Lung microvascular endothelial cell (primary cell): ENCODE data around the gene RNF11. TPM values are rescaled to one million over a fixed set of nuclear protein-coding genes. Genes with fewer than 3 reads are reported as not detected.
"Not testable (repeated sequence)": the region's sequence is repeated elsewhere in the genome, so short reads cannot be mapped to it uniquely, and the experiment has no call there.

Experiments used
- DNase-seq, 2 donors: peaks; one replicate each; pipeline versions ENCODE4 v3.0.0 to v3.0.0-alpha.2; 2010; ENCODE audit warnings: low read depth in 2 of 2
- total RNA-seq: library from RNA; depleted of rRNA; stranded (reverse); fragments of >200 nt; gene quantifications from 2 replicates; pipeline ENCODE4 v1.2.1, GENCODE V29; 2014

RNF11 gene, protein sequence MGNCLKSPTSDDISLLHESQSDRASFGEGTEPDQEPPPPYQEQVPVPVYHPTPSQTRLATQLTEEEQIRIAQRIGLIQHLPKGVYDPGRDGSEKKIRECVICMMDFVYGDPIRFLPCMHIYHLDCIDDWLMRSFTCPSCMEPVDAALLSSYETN
- total RNA-seq = 83.5 and 134 TPM in 2 replicates

DNA sequence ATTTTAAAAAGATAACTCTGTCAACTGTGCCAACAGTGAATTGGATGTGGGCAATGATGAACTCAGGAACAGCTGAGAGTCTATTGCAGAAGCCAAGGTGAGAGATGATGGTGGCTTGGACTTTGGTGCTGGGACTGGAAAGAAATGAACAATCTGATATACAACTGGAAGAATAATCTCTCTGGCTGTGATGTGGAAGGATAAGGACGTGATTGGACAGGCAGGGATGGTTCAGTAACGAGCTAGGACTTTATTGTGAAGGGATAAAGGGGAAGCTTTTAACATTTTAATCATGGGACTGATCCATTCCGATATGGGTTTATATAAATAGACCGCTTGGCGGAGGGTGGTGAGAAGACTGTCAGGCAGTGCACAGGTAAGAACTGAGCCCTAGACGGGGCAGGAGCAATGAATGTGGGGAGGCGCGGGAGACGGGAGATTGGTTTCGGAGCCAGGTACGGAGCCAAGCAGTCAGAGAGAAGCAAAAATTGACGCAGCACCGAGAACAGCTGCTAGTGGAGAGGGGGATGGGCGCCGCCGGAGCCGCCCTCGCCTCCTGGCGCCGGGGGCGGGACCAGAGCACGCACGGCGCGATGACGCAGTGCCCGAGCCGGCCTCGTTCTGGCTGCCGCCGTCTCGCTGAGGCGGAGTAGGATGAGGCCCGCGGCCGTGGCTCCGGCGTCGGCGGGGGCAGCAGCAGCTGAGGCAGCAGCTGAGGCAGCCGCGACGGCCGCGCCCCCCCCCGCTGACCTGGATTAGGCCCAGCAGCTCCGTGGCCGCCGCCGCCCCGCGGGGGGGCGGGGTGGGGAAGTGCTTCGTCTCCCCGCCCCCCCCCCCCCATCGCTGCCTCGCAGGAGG lies at the start of gene RNF11:
Gene RNF11 (plus strand): TSS at position 601 of the 858 bp plus-strand sequence. CDS start 484 bp downstream, outside the sequence.
- peak; percentile 91 to 95 for DNase-seq

DNA sequence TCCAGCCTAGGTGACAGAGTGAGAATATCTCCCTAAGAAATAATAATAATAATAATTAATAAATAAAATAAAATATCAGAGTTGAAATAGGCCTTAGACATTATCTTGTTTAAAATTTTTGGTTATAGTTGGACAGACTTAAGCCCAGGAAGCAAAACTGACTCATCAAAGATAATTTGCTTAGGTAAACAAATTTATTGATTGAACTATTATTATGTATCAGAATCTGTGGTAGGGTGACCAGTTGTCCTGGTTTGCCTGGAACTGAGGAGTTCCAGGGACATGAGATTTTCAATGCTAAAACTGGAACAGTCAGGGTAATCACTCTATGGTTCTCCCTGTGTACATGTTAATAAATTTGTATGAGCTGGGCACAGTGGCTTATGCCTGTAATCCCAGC lies 47.8 kb upstream of the RNF11 start:
- DNase-seq = no peak

DNA sequence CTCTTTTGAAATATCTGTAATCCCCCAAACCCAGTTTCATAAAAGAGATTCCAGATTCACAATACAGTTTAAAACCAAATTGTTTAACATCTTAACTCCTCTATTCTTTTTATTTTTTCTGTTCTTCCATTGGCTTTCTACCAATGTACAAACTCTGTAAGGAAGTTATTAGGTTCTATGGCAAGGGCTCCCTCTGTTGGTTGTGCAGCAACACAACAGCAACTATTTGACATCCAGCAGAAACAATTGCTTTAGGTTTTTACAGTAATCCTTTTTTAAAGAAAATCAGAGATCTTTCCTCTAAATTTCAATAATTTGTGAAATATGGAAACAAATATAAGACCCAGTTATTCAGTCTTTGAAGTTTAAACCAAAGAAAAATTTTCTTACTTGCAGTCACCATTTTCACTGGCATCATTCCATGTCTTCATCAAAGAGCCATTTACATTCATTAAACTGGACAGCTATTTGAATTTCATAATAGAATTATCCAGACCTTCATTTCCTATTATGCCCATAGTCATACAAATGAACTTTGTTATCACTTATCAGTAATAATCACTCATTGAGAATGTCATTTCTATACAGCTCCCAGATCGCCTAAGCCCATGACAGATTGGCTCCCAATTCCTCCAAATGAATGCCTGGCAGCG lies 46.5 kb upstream of the RNF11 start:
- DNase-seq = peak; percentile 75 to 87

DNA sequence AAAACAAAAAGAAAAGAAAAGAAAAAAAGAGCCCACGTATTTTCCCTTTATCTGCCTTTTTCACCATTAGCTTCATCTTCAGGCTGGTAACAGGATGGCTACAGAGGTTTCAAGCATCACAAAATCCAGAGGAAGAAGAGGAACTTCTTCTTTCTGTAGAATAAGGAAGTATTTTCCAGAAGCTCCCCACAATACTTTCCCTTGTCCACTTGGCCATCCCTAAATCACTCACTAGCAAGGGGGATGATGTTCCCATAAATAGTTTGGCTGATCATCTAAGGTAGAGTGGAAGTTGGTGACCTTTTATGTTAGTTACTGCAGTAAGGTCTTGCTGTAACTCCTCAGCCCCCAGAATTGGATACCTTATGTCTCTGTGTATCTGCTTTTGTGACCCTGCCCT lies 45.1 kb upstream of the RNF11 start:
- DNase-seq = no peak

DNA sequence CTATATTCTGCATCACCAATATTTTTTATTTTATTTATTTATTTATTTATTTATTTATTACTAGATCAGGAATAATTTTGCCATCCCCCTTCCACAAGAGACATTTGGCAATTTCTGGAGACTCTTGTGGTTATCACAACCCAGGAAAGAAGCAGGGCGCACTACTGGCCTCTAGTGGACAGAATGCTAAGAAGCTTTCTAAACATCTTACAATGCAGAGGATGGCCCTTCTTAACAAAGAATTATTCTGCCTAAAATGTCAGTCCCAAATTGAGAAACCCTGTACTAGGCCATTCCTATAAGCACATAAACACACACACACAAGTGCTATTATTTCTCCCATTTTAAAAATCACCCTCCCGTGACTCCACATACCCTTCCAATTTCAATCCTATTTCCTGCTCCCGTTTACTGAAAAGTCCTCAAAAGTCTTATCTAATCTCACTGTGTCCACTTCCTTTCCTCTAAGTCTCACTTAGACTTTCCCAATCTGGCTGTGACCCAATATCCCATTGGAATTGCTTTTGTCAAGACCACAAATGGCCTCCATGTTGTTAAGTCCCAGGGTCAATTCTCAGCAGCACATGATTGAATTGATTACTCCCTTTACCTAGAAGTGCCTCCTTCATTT lies 43.7 kb upstream of the RNF11 start:
- peak; percentile 50 to 71 for DNase-seq

DNA sequence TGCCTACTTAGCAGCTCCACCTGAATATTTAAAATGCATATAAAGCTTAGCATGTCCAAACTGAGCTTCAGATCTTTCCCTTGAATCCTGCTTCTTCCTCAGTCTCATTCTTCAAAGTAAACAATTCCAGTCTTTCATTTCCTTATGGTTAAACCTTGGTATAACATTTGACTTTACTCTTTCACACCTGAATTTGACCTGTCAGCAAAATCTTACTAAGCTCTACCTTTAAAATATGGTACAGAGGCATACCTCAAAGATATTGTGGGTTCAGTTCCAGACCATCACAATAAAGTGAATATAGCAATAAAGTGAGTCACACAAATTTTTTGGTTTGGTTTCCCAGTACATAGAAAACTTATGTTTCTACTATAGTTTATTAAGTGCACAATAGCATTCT lies 42.5 kb upstream of the RNF11 start:
- no peak for DNase-seq

DNA sequence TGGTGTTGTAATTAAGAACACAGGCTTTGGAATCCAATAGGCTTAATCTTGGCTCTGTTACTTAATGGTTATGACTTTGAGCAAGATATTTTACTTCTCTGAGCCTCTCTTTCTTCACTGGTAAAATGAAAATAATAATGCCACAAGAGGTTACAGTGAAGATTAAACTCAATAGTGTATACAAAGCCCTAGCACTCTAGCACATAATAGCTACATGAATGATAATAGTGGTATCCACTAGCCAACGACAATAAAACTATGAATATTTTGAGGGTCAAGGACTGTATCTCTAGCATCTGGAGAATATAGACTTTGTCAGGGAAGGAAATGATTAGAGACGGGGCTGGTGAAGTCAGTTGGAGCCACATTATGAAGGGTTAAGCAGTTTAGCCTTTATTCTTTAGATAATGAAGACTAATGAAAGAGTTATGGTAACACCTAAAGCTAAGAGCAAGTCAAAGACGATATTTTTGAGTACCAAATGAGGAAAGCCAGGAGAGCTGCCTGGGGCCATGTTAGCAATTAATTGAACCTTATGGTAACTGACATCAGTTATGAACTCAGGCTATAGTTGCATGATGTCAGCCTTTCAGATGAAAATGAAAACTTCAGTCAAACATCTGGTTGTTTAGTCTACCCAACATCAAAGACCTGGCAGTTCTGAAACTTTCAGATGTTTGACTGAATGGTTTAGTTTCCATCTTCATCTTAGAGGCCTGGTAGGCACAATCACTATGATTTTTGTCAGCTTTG lies 32.8 kb upstream of the RNF11 start:
- no peak for DNase-seq

DNA sequence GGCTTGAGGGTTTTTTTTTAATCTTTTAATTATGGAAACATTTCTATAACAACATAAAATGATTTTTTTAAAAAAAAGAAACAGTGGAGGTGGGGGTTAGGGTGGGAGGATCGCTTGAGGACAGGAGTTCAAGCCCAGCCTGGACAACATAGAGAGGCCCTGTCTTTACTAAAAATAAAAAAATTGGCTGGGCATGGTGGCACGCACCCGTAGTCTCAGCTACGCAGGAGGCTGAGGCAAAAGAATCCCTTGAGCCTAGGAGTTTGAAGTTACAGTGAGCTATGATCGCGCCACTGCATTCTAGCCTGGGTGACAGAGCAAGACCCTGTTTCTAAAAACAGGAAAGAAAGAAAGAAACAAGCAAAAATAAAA lies 32.2 kb upstream of the RNF11 start:
- DNase-seq = no peak

DNA sequence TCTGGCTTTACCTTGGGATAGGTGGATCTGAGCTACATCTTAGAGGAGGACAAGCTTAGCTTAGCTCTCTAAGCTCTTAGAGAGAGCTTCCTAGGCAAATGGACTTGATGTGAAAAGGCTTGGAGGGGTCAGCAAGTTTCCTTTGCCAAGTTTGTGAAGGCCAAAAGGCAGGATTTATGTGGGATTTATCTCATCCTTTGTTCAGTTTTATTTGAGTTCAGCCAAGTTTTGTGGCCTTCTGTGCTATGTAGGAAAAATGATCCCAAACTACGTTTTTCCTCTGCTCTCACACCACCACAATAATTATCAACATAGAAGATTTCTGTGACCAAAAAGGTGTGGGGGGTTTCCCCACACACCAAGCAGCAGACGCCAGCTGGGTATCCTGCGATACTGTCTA lies 26.0 kb upstream of the RNF11 start:
- peak in 1 of 2 donors; percentile 93 for DNase-seq

DNA sequence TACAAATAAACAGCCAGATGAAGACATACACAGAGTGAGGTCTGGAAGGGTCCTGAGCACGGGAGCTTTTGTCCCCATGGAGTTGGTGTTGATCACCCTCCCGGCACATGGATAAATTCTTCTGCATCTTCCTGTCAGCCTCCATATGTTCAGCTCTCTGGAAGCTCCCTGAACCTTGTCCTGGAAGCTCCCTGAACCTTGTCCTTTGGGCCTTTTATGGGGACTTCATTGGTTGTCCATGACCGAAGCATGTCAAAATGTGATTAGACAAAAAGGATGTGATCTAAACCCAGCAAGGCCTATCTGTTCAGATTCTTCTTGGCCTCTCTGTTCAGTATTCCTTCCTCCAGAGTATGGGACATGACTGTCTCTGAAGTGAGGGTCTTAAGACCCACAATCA lies 25.4 kb upstream of the RNF11 start:
- DNase-seq = peak in 1 of 2 donors; percentile 17

DNA sequence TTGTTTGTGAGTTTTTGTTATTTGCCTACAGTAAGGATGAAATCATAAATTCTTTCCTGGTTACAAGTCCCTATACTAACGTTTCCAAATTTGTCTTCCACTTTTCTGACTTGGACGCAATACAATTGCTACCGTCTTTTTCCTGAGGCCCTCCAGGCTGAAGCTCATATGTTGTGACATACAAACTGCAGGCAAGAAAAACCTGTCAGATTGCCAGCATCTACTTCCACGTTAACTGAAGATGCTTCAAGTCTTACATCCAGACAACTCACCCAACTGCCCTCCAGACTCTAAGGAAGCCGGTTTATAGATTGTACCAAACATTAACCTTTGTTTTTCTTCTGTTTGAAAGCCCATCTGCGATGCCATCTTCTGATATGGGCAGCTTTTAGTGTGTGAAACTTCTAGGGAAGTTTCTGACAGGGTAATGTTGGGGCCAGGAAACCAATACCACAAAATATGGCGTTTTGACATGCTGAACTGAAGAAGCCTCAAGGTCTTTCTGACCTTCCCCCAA lies 21.4 kb upstream of the RNF11 start:
- DNase-seq = no peak

DNA sequence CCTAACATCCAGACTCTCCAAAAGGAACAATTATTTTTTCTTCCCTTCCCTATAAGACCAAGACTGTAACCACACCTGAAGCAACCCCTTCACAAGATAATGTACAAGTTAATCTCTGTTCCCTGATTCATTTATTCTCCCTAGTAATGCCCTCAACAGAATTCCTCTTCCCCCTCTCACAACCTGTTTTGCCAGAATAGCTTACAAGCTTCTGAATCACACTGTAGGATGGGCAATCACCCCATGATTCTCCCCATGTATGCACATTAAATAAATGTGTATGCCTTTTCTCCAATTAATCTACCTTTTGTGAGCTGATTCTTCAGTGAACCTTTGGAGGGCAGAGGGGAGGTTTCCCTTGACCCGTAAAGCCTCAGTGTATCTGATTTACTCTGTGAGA lies 20.9 kb upstream of the RNF11 start:
- no peak for DNase-seq

DNA sequence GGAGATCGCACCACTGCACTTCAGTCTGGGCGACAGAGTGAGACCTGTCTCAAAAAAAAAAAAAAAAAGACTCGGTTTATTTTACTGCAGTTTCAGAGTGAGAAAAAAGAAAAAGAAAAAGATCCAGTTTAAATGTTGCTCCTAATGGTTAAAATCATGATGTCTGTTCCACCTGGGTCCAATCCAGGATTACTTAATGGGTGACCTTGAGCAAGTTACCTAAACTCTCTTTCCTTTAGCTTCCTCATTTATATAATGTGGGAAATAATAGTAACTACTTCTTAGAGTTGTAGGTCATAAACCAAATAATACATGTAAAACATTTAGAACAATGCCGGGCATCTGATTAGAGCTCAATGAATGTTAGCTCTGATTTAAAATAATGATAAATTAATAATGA lies 19.4 kb upstream of the RNF11 start:
- DNase-seq = no peak

DNA sequence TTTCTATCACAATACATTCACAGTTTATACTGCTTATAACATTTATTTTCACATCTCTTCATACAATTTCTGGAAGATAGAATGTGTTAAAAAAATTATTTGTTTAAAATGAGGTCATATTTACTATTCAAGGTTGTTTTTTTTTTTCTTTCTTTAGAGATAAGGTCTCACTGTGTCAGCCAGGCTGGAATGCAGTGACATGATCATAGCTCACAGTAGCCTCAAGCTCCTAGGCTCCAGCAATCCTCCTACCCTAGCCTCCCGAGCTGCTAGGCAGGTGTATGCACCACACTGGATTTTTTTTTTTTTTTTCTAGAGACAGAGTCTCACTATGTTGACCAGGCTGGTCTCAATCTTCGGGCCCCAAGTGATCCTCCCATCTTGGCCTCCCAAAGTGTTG lies 19.0 kb upstream of the RNF11 start:
- DNase-seq = no peak

DNA sequence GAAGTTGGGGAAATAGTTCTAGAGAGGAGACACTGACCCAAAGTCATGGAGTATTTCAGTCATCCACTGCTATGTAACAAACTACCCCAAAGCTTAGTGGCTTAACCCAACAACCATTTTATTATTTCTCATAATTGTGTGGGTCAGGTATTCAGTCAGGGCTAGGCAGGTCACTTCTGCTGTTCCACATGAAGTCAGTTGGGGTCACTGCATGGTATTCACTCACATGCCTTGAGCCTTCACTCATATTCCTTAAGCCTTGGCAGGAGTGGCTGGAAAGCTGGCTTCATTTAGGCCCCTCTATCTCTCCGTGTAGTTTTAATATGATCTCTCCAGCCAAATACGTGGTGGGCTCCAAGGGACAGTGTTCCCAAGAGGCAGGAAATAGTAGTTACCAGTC lies 17.5 kb upstream of the RNF11 start:
- no peak for DNase-seq

DNA sequence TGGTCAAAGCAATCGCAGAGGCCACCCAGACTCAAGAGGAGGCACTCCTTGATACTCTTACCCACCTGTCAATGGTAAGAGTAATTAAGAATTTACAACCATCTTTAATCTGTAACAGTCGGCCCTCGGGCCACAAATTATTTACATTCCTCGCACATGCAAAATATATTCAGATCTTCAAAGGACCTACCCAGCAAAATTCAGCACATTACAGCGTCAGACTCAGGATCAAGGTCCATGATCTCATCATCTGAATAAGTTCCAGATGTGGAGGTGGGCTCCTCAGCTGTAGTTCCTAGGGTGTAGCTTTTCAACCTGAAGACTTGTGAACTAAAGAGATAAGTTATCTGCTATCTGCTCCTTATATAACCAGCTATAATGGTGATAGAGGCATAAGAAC lies 17.1 kb upstream of the RNF11 start:
- DNase-seq = no peak

DNA sequence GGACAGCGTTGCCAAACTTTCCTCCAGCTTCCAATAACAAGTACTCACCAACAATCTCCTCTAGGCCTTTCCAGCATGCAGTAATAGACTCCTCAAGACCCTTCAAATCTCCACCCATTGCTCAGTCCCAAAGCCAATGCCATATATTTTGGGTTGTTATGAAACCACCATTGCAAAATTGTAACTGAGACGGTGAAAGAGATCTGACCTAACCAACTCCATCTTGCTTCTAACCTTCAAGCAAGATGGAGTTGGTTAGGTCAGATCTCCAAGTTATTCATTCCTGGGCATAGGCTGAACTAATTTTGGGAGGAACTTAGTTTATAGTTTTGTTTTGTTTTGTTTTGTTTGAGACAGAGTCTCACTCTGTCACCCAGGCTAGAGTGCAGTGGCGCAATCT lies 14.5 kb upstream of the RNF11 start:
- not testable (repeated sequence) for DNase-seq

DNA sequence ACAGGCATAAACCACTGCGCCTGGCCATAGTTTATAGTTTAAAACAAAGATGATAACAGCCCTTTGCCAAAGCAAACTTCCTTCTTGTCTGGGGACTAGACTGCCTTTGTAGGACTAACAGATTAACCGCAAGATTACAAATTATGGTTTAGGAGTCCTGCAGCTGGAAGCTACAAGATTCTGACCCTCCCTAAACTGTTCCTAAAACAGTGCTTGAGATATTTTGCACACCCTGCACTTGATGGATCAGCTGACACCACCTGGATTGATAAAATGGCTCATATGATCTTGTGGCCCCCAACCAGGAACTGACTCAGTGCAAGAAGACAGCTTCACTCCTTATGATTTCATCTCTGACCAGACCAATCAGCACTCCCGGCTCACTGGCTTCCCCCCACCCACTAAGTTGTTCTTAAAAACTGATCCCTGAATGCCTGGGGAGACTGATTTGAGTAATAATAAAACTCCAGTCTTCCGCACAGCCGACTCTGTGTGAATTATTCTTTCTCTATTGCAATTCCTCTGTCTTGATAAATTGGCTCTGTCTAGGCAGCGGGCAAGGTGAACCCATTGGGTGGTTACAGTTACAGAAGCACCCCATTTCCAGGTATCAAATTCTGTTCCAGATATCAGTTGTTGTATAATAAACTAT lies 13.8 kb upstream of the RNF11 start:
- no peak for DNase-seq

DNA sequence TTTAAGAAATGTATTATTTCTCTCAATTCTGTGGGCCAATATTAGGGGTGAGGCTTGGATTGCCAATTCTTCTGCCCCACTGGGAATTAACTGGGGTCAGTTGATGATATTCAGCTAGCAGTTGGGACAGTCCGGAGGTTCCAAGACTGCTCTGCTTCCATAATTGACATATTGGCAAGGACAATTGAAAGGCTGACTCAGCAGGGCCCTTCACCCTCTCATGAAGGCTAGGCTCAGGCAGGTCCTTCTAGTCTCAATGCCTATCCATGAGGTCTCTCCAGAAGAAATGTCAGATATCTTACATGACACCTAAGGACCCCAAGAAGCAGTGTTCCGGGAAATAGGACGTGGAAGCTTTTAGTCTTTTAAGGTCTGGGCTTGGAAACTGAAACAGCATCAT lies 13.3 kb upstream of the RNF11 start:
- DNase-seq = no peak

DNA sequence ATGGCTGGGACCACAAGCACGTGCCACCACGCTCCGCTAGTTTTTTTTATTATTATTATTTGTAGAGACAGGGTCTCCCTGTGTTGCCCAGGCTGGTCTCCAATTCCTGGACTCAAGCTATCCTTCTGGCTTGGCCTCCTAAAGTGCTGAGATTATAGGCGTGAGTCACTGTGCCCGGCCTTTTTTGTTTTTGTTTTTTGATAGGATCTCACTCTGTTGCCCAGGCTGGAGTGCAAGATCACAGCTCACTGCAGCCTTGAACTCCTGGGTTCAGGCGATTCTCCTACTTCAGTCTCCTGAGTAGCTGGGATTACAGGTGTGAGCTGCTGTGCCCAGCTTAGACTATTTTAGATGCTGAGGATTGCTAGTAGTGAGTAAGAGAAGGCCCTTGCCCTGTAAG lies 11.8 kb upstream of the RNF11 start:
- DNase-seq = no peak
